ENCODE measurements around the gene CREBRF. TPM values are rescaled to one million over a fixed set of nuclear protein-coding genes. Genes with fewer than 3 reads are reported as not detected.

CREBRF gene
- total and polyA plus RNA-seq, 2 experiments from 2014 or later = 2.0 to 3.5 TPM

GRCh38 chr5:173098787-173099186 is 42.6 kb downstream of the CREBRF start:
- Histone ChIP-seq H3K9me2 (ENCODE audit: insufficient read depth) (no peaks in the 10 kb centered on the region), H3K27ac (ENCODE audit: low read depth) (no peak overlapping the region), H3K36me3 (ENCODE audit: insufficient read depth) (no peaks in the 10 kb centered on the region; the same call in 1 of the 2 replicates), H3F3A (replicated peaks; ENCODE audit: low read depth) (no peaks in the 10 kb centered on the region), H3K4me3 (no peak overlapping the region), H3K4me2 (no peak overlapping the region), H3K27me3 (ENCODE audit: insufficient read depth) (no peaks in the 10 kb centered on the region), H3K79me2 (replicated peaks; ENCODE audit: insufficient read depth) (no peaks in the 10 kb centered on the region), H4K20me1 (replicated peaks; ENCODE audit: insufficient read depth) (no peaks in the 10 kb centered on the region), H3K4me1 (ENCODE audit: insufficient read depth) (no peaks in the 10 kb centered on the region), H2AFZ (no peak overlapping the region)
- no peak for DNase-seq (ENCODE audit: low spot score)
- no peak for ATAC-seq
- H3K36me3 Mint-ChIP-seq (ENCODE audit: low read depth) = peaks cover 6% of the 10 kb centered on the region; the same call in 2 of the 3 replicates
- TF ChIP-seq EZH2 (IDR thresholded peaks at IDR 0.05; ENCODE audit: low read depth, unreplicated experiment) (no peak), ZNF462 (CRISPR knock-in tag; IDR thresholded peaks at IDR 0.05) (no peak), EZH2phosphoT487 (IDR thresholded peaks at IDR 0.05; ENCODE audit: unreplicated experiment) (no peak), NANOG (IDR thresholded peaks at IDR 0.05; ENCODE audit: borderline replicate concordance) (no peak), CREB1 (CRISPR knock-in tag; IDR thresholded peaks at IDR 0.05; ENCODE audit: low read depth) (no peak), JUNB (IDR thresholded peaks at IDR 0.05; ENCODE audit: unreplicated experiment) (no peak), ZNF114 (CRISPR knock-in tag; IDR thresholded peaks at IDR 0.05) (no peak), REST (IDR thresholded peaks at IDR 0.05; ENCODE audit: unreplicated experiment) (no peak), POLR2AphosphoS5 (IDR thresholded peaks at IDR 0.05; ENCODE audit: low read depth) (no peak), CTCF (conservative IDR thresholded peaks at IDR 0.05; ENCODE audit: low read depth in 2 of 2) (no peak), STAT1 (IDR thresholded peaks at IDR 0.05; ENCODE audit: unreplicated experiment) (no peak), ZNF331 (CRISPR knock-in tag; IDR thresholded peaks at IDR 0.05; ENCODE audit: low read depth) (no peak), ETS1 (IDR thresholded peaks at IDR 0.05) (no peak)
- H3K9me3 Mint-ChIP-seq = peaks cover 18% of the 10 kb centered on the region
- H3K27ac Mint-ChIP-seq = no peak overlapping the region
- no peak overlapping the region for H3K4me3 Mint-ChIP-seq
- H3K4me1 Mint-ChIP-seq = no peaks in the 10 kb centered on the region
- peaks cover 3% of the 10 kb centered on the region for H3K27me3 Mint-ChIP-seq (ENCODE audit: insufficient read depth, low read depth, poor library complexity)
